ENCODE measurements around the gene BCAS3.

BCAS3 gene

DNA sequence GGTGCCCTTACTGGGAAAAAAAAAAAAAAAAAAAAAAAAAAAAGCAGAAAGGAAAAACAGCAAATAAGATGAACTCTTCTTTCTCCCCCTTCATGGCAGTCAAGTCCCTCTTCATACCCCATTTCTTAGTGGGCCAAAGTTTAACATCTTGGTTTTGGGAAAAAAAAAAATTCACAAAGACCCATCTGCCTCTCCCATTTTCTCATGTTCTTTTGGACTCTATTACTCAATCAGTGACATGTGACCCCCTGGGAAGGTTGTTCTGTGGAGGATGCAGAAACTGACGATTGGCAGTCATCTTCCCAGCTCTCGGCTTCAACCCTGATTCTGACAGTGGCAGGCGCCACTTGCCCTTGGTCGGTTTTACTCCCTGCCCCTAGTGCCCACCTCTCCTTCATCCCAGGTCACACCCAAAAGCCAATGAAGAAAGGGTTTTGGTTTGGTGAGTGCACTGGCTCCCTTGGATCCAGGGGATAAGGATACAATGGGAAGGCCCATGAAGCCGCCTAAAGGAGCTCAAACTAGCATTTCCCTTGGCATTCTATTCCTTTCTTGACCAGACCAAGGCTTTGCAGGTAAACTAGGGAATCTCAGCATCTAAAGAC lies 661.3 kb downstream of the BCAS3 start:
- H3K4me3 ChIP-seq (ENCODE audit: low read length): no peak overlapping the region
- no peak for DNase-seq (ENCODE audit: low read depth)

GRCh38 chr17:61340431-61341209 lies 663.0 kb downstream of the BCAS3 start:
- H3K4me3 ChIP-seq (ENCODE audit: low read length): no peak overlapping the region
- TF ChIP-seq, protein P1, sequence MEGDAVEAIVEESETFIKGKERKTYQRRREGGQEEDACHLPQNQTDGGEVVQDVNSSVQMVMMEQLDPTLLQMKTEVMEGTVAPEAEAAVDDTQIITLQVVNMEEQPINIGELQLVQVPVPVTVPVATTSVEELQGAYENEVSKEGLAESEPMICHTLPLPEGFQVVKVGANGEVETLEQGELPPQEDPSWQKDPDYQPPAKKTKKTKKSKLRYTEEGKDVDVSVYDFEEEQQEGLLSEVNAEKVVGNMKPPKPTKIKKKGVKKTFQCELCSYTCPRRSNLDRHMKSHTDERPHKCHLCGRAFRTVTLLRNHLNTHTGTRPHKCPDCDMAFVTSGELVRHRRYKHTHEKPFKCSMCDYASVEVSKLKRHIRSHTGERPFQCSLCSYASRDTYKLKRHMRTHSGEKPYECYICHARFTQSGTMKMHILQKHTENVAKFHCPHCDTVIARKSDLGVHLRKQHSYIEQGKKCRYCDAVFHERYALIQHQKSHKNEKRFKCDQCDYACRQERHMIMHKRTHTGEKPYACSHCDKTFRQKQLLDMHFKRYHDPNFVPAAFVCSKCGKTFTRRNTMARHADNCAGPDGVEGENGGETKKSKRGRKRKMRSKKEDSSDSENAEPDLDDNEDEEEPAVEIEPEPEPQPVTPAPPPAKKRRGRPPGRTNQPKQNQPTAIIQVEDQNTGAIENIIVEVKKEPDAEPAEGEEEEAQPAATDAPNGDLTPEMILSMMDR (IDR thresholded peaks at IDR 0.05; ENCODE audit: insufficient read depth, low read depth, low read length, missing control alignments): no peak
- peak; percentile 24 for DNase-seq (ENCODE audit: low read depth)

More for the DNA sequence above, 661.3 kb downstream of the BCAS3 start:
- TF ChIP-seq, protein P1 (IDR thresholded peaks at IDR 0.05; ENCODE audit: insufficient read depth, low read depth, low read length, missing control alignments): no peak

DNA sequence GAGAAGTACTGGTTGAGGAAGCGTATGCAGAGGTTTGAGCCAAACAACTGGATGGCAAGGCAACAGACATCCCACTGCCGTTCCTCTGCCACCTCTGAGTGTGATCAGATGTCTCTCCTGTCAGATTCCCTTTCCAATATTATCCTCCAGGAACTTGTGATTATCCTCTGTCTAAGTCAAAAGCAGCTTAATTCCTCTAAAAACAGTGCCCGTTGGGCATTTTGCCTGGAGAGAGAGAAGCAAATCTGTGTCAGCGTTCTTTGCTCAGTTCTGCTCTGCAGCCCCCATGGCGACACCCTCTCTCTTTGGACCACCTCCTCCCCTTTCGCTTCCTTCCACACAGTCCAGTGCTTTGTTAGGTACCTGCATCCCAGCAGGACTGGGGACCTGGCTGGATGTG lies 665.9 kb downstream of the BCAS3 start:
- no peak for DNase-seq (ENCODE audit: low read depth)
- no peak overlapping the region for H3K4me3 ChIP-seq (ENCODE audit: low read length)
- TF ChIP-seq, protein P1 (IDR thresholded peaks at IDR 0.05; ENCODE audit: insufficient read depth, low read depth, low read length, missing control alignments): no peak

GRCh38 chr17:61345061-61345460 lies 667.4 kb downstream of the BCAS3 start:
- DNase-seq (ENCODE audit: low read depth): no peak
- TF ChIP-seq, protein P1 (IDR thresholded peaks at IDR 0.05; ENCODE audit: insufficient read depth, low read depth, low read length, missing control alignments): no peak
- H3K4me3 ChIP-seq (ENCODE audit: low read length): no peak overlapping the region

DNA sequence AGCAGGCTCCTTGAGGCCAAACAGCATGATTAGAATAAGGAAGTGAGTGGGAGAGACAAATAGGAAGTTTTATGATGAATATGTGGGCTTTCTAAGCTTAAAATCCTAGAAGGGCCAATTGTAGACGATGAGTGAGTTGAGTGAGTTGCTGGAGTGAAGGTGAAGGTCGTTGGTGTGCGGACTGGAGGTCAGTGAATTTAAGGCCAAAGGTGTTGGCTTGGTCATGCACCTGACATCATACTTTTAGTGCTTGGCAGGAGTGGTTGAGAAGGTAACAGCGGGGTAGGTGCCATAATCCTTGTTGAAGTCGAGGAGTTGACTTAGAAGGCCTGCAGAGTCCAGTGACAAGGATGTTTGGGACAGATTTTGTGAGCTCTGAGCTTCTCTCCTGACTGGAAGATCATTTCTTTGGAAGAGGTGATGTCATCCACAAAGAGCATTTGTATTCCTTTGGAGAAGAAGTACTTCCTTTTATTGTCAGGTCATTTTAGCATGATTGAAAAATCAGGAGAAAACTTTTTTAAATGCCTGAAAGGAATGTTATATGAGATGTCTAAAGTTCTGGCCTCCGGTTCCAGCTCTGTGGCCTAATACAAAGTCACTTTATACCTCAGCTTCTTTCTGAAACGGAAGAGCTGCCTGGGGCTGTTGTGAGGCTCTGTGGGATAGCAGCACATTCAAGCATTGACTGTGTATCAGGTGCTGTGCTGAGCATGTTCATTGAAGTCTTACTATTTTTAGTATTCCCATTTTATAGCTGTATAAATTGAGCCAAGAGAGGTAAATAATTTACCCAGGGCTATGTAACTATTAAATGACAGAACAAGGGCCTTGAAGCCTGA lies 668.4 kb downstream of the BCAS3 start:
- H3K4me3 ChIP-seq (ENCODE audit: low read length): no peak overlapping the region
- DNase-seq (ENCODE audit: low read depth): no peak
- TF ChIP-seq, protein P1 (IDR thresholded peaks at IDR 0.05; ENCODE audit: insufficient read depth, low read depth, low read length, missing control alignments): no peak

DNA sequence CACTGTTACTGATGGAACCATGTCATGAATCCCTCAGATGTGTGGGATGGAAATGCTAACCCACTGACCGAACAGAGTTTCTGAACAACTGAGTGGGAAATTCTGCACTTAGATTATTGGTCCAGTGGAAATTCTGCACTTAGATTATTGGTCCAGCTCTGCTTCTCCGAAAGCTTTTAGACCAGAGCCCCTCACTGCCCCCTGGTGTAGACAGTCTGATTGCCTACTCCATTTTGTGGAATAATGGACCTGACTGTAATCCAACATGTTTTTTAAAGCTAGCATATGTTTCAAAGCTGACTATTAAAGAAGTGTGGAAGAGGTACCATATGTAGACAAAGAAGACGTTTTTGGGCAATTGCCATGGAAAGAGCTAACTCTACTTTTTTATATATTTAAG lies 671.7 kb downstream of the BCAS3 start:
- H3K4me3 ChIP-seq (ENCODE audit: low read length): no peak overlapping the region
- TF ChIP-seq, protein P1 (IDR thresholded peaks at IDR 0.05; ENCODE audit: insufficient read depth, low read depth, low read length, missing control alignments): no peak
- no peak for DNase-seq (ENCODE audit: low read depth)
